Activated CD4-positive, alpha-beta T cell treated with anti-CD3 and anti-CD28 coated beads, Interleukin-2, Interleukin-6, amounts not matched to agents 100 ng/mL and 50 ng/mL, durations not matched to agents 16 hours and 8 hours (primary cell): ENCODE data around the gene PIK3CG.
"Not testable (repeated sequence)": the region's sequence is repeated elsewhere in the genome, so short reads cannot be mapped to it uniquely, and the experiment has no call there.

Experiments used
- DNase-seq: peaks from one replicate; pipeline ENCODE4 v3.0.0-alpha.2; 2020

The PIK3CG gene

DNA sequence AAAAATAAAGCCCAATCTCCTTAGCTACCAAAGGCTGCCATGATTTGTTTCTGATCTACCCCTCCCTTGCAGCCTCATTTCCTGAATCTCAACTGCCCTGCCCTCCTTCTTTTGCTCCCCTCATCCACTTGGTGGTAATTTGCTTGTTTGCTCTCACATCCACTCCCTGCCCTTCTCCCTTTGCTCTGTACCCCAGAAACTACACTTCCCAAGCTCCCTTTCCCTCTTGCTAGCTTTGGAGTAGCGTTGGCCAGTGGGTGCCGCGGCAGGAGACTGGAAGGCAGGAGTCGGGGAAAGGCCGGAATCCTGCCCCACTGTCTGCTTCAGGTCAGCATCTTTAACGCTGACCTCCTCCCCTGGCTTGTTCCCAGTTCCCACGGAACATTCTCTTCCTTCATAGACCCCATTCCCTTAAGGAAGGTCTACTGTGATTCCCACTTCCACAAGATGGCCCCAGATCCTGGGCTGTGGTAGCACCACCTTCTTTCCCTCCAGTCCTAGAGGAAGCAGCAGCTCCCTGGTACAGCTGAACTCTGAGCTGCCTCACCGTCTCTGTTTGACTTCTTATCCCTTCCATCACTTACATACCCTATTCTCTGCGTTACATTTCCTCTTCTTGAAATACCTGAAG, 79.1 kb downstream of the PIK3CG start:
- no peak for DNase-seq

DNA sequence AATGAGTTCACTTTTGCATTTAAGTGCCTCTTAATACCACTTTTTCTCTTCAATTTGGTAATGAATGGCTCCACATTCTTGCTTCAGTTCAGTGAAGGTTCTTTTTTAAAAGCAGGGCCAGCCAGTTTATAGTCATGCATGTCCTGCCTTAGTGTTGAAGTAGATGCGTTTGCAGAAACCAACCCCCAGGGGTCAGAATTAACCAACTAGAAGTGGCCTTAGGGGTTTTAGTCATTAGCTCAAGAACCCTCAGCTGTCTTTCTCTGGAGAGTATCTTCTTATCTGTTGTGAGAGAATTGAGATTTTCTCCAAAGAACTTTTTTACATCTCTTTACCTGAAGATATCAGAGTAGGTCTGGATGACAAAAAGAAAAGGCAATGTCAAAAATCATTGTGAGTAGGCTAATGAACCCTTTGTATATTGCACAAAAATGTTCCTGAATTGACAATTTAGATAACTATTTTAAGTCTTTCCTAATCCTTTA, 82.2 kb downstream of the PIK3CG start:
- peak; percentile 51 for DNase-seq

GRCh38 chr7:106952001-106952657, 87.0 kb downstream of the PIK3CG start:
- DNase-seq = no peak

DNA sequence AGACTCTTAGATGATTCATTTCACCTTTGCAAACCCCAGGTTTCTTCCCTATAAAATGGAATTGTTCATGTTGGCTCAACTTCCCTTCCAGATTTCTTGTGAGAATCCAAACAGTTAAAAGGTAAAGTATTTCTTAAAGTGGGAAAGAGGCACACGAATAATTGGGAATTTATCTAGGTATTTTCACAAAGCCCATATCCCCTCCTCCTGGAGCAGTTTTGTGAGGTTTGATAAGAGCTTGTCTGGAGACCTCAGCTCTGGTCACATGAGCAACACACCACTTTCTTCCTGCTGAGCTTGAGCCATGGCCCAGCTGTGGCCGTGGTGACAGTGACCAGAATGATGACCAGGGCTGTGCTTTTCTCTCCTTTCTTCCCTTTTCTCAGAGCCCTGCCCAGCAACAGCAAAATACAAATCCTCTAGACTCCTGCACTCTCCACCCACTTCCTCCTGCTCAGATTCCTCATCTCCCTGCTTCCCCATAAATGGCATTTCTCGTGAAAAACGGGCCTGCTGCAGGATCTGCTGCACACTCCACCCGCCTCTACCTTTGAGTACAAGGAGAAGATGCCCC, 87.7 kb downstream of the PIK3CG start:
- no peak for DNase-seq

GRCh38 chr7:106954840-106955239, 89.8 kb downstream of the PIK3CG start:
- DNase-seq = no peak

GRCh38 chr7:106955857-106956256, 90.8 kb downstream of the PIK3CG start:
- not testable (repeated sequence) for DNase-seq
